ENCODE measurements around the gene EIF4B.

Gene EIF4B

GRCh38 chr12:53082637-53083175, 76.5 kb downstream of the EIF4B start:
- Histone ChIP-seq H3K27ac (no peak overlapping the region), H3K4me3 (no peak overlapping the region)
- DNase-seq (ENCODE audit: low spot score) = no peak
- TF ChIP-seq CTCF (IDR thresholded peaks at IDR 0.05) = no peak

GRCh38 chr12:53086361-53086760, 80.1 kb downstream of the EIF4B start:
- Histone ChIP-seq H3K27ac (no peak overlapping the region), H3K4me3 (no peak overlapping the region)
- no peak for TF ChIP-seq CTCF (IDR thresholded peaks at IDR 0.05)
- DNase-seq (ENCODE audit: low spot score) = no peak

- DNase-seq (ENCODE audit: low spot score) = no peak
- no peak for TF ChIP-seq CTCF (IDR thresholded peaks at IDR 0.05)
- H3K27ac ChIP-seq = no peak overlapping the region
- no peak overlapping the region for H3K4me3 ChIP-seq
Observed at GRCh38 chr12:53090105-53090504, 83.8 kb downstream of the EIF4B start.

GRCh38 chr12:53090554-53090953, 84.3 kb downstream of the EIF4B start:
- no peak for TF ChIP-seq CTCF (IDR thresholded peaks at IDR 0.05)
- Histone ChIP-seq H3K27ac (no peak overlapping the region), H3K4me3 (no peak overlapping the region)
- no peak for DNase-seq (ENCODE audit: low spot score)

GRCh38 chr12:53091756-53092155, 85.5 kb downstream of the EIF4B start:
- no peak for TF ChIP-seq CTCF (IDR thresholded peaks at IDR 0.05)
- Histone ChIP-seq H3K4me3 (no peak overlapping the region), H3K27ac (no peak overlapping the region)
- DNase-seq (ENCODE audit: low spot score) = no peak
